IMR-90 (cell line): ENCODE results near the gene GMCL1. TPM values are rescaled to one million over a fixed set of nuclear protein-coding genes. Genes with fewer than 3 reads are reported as not detected.
A peak's percentile ranks its signal among the peaks of the same experiment; 100 is the strongest.

Source experiments
- ATAC-seq: fragments of 200-7000 bp; cut with Tn5 transposase; 2 replicates; pipeline ENCODE4 v1.9.1; 2020; ENCODE audit warnings: low read depth, mild to moderate bottlenecking, moderate library complexity
- BruUV-seq: library from RNA; stranded (reverse); fragments of 400-500 nt; replicated peaks from 2 replicates; lab custom pipeline; 2021; lab: Mats Ljungman, UMichigan
- CTCF ChIA-PET: fragments of 300-600 bp; formaldehyde crosslinking; extraction: SDS; loops from one replicate; lab custom pipeline; 2021; ENCODE audit warnings: antibody characterized with exemption; lab: Yijun Ruan, JAX
- POLR2A ChIA-PET: fragments of 300-600 bp; sonication (Branson Sonifier 250); formaldehyde crosslinking; loops from one replicate; lab custom pipeline; 2022; ENCODE audit warnings: antibody characterized with exemption; ENCODE audit not compliant: unreplicated experiment; lab: Charles Lee
- DNase-seq: peaks from one replicate; pipeline ENCODE4 v3.0.0; 2013
- H2AFZ ChIP-seq: replicated peaks from 2 replicates; pipeline ENCODE3; 2013; ENCODE audit warnings: low read length, mild to moderate bottlenecking; ENCODE audit not compliant: poor library complexity
- H2AK5ac ChIP-seq: 2 replicates; pipeline ENCODE4 v1.6.1; 2013; ENCODE audit warnings: low read depth, low read length, inconsistent platforms
- H2AK9ac ChIP-seq: replicated peaks from 2 replicates; pipeline ENCODE3; 2013; ENCODE audit warnings: mild to moderate bottlenecking, low read depth, low read length, moderate library complexity; ENCODE audit not compliant: poor library complexity
- H2BK120ac ChIP-seq: 2 replicates; pipeline ENCODE4 v1.6.1; 2013; ENCODE audit warnings: low read depth, low read length, inconsistent platforms
- H2BK15ac ChIP-seq: 3 replicates; pipeline ENCODE4 v1.6.1; 2013; ENCODE audit warnings: low read depth, low read length, inconsistent platforms
- H2BK20ac ChIP-seq: 2 replicates; pipeline ENCODE4 v1.6.1; 2013; ENCODE audit warnings: low read depth, mild to moderate bottlenecking, inconsistent platforms, low read length, moderate library complexity
- H2BK5ac ChIP-seq: 2 replicates; pipeline ENCODE4 v1.6.1; 2013; ENCODE audit warnings: mild to moderate bottlenecking, low read depth, low read length, inconsistent platforms; ENCODE audit not compliant: poor library complexity, severe bottlenecking
- H3K14ac ChIP-seq: replicated peaks from 2 replicates; pipeline ENCODE4 v1.6.1; 2013; ENCODE audit warnings: low read depth, low read length, inconsistent platforms
- H3K18ac ChIP-seq: 2 replicates; pipeline ENCODE4 v1.6.1; 2013; ENCODE audit warnings: low read depth, low read length, control low read depth
- H3K23ac ChIP-seq: 2 replicates; pipeline ENCODE4 v1.6.1; 2013; ENCODE audit warnings: low read depth, low read length, inconsistent platforms
- H3K27ac ChIP-seq: 2 replicates; pipeline ENCODE4 v1.5.1; 2013; ENCODE audit warnings: mild to moderate bottlenecking, control low read depth, low read length; ENCODE audit not compliant: insufficient read depth
- H3K27me3 ChIP-seq: 2 replicates; pipeline ENCODE4 v1.6.1; 2013; ENCODE audit warnings: low read length; ENCODE audit not compliant: control insufficient read depth, insufficient read depth
- H3K36me3 ChIP-seq: 2 replicates; pipeline ENCODE4 v1.6.1; 2013; ENCODE audit warnings: low read length, mixed read lengths; ENCODE audit not compliant: control insufficient read depth, insufficient read depth
- H3K4ac ChIP-seq: 2 replicates; pipeline ENCODE4 v1.6.1; 2013; ENCODE audit warnings: low read depth, low read length, inconsistent platforms
- H3K4me1 ChIP-seq: 2 replicates; pipeline ENCODE4 v1.6.1; 2013; ENCODE audit warnings: low read length, mixed read lengths; ENCODE audit not compliant: control insufficient read depth, insufficient read depth
- H3K4me2 ChIP-seq: 2 replicates; pipeline ENCODE4 v1.6.1; 2013; ENCODE audit warnings: low read depth, mild to moderate bottlenecking, control low read depth, low read length, moderate library complexity
- H3K4me3 ChIP-seq: 2 replicates; pipeline ENCODE4 v1.5.1; 2013; ENCODE audit warnings: low read depth, mild to moderate bottlenecking, control low read depth, low read length, moderate library complexity; ENCODE audit not compliant: insufficient read depth
- H3K56ac ChIP-seq: 2 replicates; pipeline ENCODE4 v1.6.1; 2013; ENCODE audit warnings: low read length, inconsistent platforms; ENCODE audit not compliant: insufficient read depth; ENCODE audit errors: extremely low read depth
- H3K79me1 ChIP-seq, 2 experiments: 2 replicates each; pipeline ENCODE4 v1.6.1; 2013; ENCODE audit warnings: low read length in 2 of 2, inconsistent platforms in 1 of 2, low read depth in 1 of 2
- H3K9ac ChIP-seq: 2 replicates; pipeline ENCODE4 v1.6.1; 2013; ENCODE audit warnings: low read depth, low read length, control low read depth
- H3K9me1 ChIP-seq: 2 replicates; pipeline ENCODE4 v1.6.1; 2013; ENCODE audit warnings: low read length, inconsistent platforms; ENCODE audit not compliant: insufficient read depth
- H3K9me3 ChIP-seq: 2 replicates; pipeline ENCODE4 v1.6.1; 2013; ENCODE audit warnings: low read length; ENCODE audit not compliant: control insufficient read depth, insufficient read depth
- H4K20me1 ChIP-seq: 2 replicates; pipeline ENCODE4 v1.6.1; 2013; ENCODE audit warnings: low read length, inconsistent platforms; ENCODE audit not compliant: insufficient read depth
- H4K5ac ChIP-seq: 2 replicates; pipeline ENCODE4 v1.6.1; 2013; ENCODE audit warnings: mild to moderate bottlenecking, low read depth, low read length, control low read depth
- H4K8ac ChIP-seq, 2 experiments: 2 replicates each; pipeline ENCODE4 v1.6.1; 2013; ENCODE audit warnings: low read depth in 2 of 2, low read length in 2 of 2, control low read depth in 1 of 2, inconsistent platforms in 1 of 2
- H4K91ac ChIP-seq: 2 replicates; pipeline ENCODE4 v1.6.1; 2013; ENCODE audit warnings: low read depth, low read length, inconsistent platforms; ENCODE audit not compliant: insufficient read depth
- BHLHE40 ChIP-seq: fragments of 150-350 bp; IDR thresholded peaks from 2 replicates; pipeline ENCODE4 v1.6.1; 2016; ENCODE audit warnings: mild to moderate bottlenecking, low read depth, low read length
- CEBPB ChIP-seq: IDR thresholded peaks from 2 replicates; pipeline ENCODE4 v1.6.1; 2012; ENCODE audit warnings: low read depth, low read length, improper control_type of control experiment
- CHD1 ChIP-seq: IDR thresholded peaks from 2 replicates; pipeline ENCODE4 v1.6.1; 2012; ENCODE audit warnings: low read depth, low read length, improper control_type of control experiment
- FOS ChIP-seq: fragments of 150-350 bp; IDR thresholded peaks from 2 replicates; pipeline ENCODE4 v1.6.1; 2016; ENCODE audit warnings: low read depth, low read length
- MAFK ChIP-seq: IDR thresholded peaks from 2 replicates; pipeline ENCODE4 v1.6.1; 2012; ENCODE audit warnings: low read depth, low read length, improper control_type of control experiment
- MAZ ChIP-seq: IDR thresholded peaks from 2 replicates; pipeline ENCODE4 v1.6.1; 2012; ENCODE audit warnings: low read depth, mild to moderate bottlenecking, low read length, improper control_type of control experiment, moderate library complexity, borderline replicate concordance
- MXI1 ChIP-seq: IDR thresholded peaks from 2 replicates; pipeline ENCODE4 v1.6.1; 2012; ENCODE audit warnings: low read depth, mild to moderate bottlenecking, low read length, moderate library complexity, borderline replicate concordance
- POLR2A ChIP-seq: IDR thresholded peaks from 2 replicates; pipeline ENCODE4 v1.6.1; 2012; ENCODE audit warnings: mild to moderate bottlenecking, low read depth, low read length
- RAD21 ChIP-seq: IDR thresholded peaks from 2 replicates; pipeline ENCODE4 v1.6.1; 2012; ENCODE audit warnings: low read length, improper control_type of control experiment
- RFX5 ChIP-seq: IDR thresholded peaks from 2 replicates; pipeline ENCODE4 v1.8.0; 2012; ENCODE audit warnings: low read depth, mild to moderate bottlenecking, low read length, moderate library complexity
- SMC3 ChIP-seq: fragments of 150-350 bp; IDR thresholded peaks from 2 replicates; pipeline ENCODE4 v1.6.1; 2016; ENCODE audit warnings: low read depth, mild to moderate bottlenecking, antibody characterized with exemption, low read length, moderate library complexity
- WGBS, 2 experiments: methylation state at CpG; one replicate each; pipeline versions ENCODE4 v1.1.5 to v1.1.7; 2013; ENCODE audit warnings: missing lambda C conversion rate in 2 of 2; ENCODE audit not compliant: insufficient read length in 1 of 2; ENCODE audit errors: extremely low coverage in 2 of 2; 5-methylcytosine and 5-hydroxymethylcytosine counted together
- dilution Hi-C: fragments of 300-500 bp; cut with HindIII; formaldehyde crosslinking; loops from one replicate; pipeline ENCODE4 v1.14.3; 2018; ENCODE audit warnings: low sequenced_read_pairs; ENCODE audit not compliant: unreplicated experiment
- in situ Hi-C: fragments of 300-500 bp; cut with MboI; formaldehyde crosslinking; loops from 3 replicates; pipeline ENCODE4 v1.14.3; 2019; ENCODE audit warnings: low sequenced_read_pairs, inconsistent platforms, mixed read lengths
- intact Hi-C: fragments of 100-400 bp; cut with micrococcal nuclease; formaldehyde crosslinking; loops from 2 replicates; pipeline ENCODE4 v1.10.0; 2022
- polyA plus RNA-seq, 3 experiments: library from polyadenylated mRNA; depleted of rRNA; stranded (reverse); fragments of >200 nt; gene quantifications; 2 replicates each; pipeline ENCODE4 v1.2.3, GENCODE V29; 2012; ENCODE audit warnings: low replicate concordance in 1 of 3
- total RNA-seq: library from RNA; depleted of rRNA; stranded (reverse); fragments of >200 nt; gene quantifications from 2 replicates; pipeline ENCODE4 v1.2.3, GENCODE V29; 2012
- TF ChIP-seq, protein P1 (sequence below): fragments of 150-350 bp; IDR thresholded peaks from 2 replicates; pipeline ENCODE4 v1.6.1; 2017; ENCODE audit warnings: mild to moderate bottlenecking, antibody characterized with exemption, low read length, low read depth
- TF ChIP-seq, protein P2 (sequence below): fragments of 150-350 bp; IDR thresholded peaks from 2 replicates; pipeline ENCODE4 v1.6.1; 2016; ENCODE audit warnings: low read depth, mild to moderate bottlenecking, low read length, moderate library complexity, borderline replicate concordance

GMCL1 gene
- total and polyA plus RNA-seq, 2 of the 4 experiments (the other 2 are of a cell fraction), result 2.8 to 3.4 TPM

DNA sequence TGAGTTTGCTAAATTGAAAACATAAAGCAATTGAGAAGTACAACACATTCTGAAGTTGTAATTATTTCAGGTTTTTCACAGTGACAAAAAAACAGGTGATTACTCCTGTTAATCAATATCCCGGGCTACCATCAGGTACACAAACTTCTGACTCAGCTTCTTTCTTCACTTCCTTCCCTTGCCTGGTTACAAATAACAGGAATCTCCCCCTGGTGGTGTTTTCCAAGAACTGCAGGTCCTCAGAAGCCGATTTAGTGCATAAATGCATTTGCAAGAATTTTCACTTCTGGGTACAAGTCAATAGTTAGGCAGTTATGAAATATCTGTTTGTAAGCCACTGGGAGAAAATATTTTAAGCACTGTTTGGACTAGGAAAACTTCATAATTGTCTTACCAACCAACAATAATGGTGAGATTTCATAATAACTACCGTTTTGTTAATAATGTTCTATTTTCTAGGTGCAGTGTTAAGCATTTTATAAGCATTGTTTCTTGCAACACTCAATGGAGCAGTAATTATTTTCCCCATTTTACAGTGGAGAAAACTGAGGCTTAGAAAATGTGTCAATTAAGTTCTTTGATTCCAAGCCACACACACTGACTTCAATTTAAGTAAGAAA lies 12.4 kb upstream of the GMCL1 start (continued):
- TF ChIP-seq RFX5, result no peak
- no peak for TF ChIP-seq CHD1

DNA sequence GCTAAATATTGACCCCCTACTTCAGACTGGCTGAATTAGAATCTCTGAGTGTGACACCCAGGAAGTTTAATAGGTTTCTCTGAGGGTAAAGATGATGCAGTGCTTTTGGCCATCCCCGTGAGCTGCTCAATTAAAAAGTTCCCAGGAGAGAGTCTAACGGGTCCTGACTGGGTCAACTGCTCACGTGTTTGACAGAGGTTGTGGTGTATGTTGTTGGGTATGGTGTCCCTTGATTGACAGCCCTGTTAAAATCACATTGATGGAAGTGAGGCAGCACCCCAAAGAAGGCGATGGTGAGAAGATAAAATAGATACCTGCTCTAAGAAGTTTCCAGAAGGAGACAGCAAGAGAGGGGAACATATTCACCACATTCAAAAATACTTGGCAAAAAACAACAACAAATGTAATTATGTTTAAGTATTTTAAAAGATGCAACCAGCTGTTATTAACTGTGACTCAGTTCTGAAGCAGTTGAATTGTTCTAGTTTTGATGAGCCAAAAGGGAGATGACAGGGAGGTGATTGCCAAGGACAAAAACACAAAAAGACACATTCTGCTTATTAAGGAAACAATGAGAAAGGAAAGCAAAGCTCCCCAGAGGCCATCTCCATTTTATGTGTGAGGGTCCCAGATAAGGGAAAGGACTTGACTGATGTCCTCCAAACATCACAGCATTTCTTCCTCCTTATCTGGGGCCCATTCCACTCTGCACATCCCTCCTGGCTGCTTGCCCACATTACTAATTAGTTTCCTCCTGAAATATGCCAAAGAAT lies 11.5 kb upstream of the GMCL1 start:
- no peaks in the 10 kb centered on the region for H3K27me3 ChIP-seq
- no peak overlapping the region for H2BK120ac ChIP-seq
- no TSS peak for BruUV-seq
- peak overlapping the region; percentile 3; the same call in 1 of the 2 replicates for H3K23ac ChIP-seq
- H3K4me2 ChIP-seq, result no peak overlapping the region
- peak overlapping the region; percentile 42; the same call in 1 of the 2 replicates for H3K9ac ChIP-seq
- no peak overlapping the region for H3K56ac ChIP-seq
- no peak overlapping the region for H2BK5ac ChIP-seq
- H2AK5ac ChIP-seq, result no peak overlapping the region
- H3K27ac ChIP-seq, result no peak overlapping the region
- DNase-seq (no peak), ATAC-seq (no peak)
- no peak overlapping the region for H3K18ac ChIP-seq
- no peak overlapping the region for H2AK9ac ChIP-seq
- no peak overlapping the region for H2AFZ ChIP-seq
- no peak overlapping the region; the same call in 2 of the 3 replicates for H2BK15ac ChIP-seq
- 0 out of 2 replicates have a peak, but pooled peaks cover 3% of the 10 kb centered on the region for H3K4me1 ChIP-seq
- POLR2A ChIA-PET, result no interaction called here
- intact Hi-C loops (loop anchor here (1.0 to 10.0 kb wide), 3 partner anchors 76 to 263 kb away; partner anchors contain the start of gene ANXA4), in situ Hi-C loops (loop anchor here (5.0 to 10.0 kb wide), 2 partner anchors 91 to 253 kb away; no protein-coding TSS in a partner anchor), dilution Hi-C loops (no loop called here)
- no peaks in the 10 kb centered on the region for H3K79me1 ChIP-seq
- CTCF ChIA-PET, result interaction anchor here (0.7 to 6.7 kb wide), 3 partner anchors 28 to 93 kb away, joined by 5 to 114 read pairs (median 8); no protein-coding TSS in a partner anchor
- H3K4me3 ChIP-seq, result no peak overlapping the region
- H3K36me3 ChIP-seq, result peaks cover 17% of the 10 kb centered on the region
- WGBS, 2 experiments, result no CpG with 5 or more reads among the region's 4 CpGs
- H3K4ac ChIP-seq, result no peak overlapping the region
- no peaks in the 10 kb centered on the region for H4K20me1 ChIP-seq
- H3K14ac ChIP-seq, result no peak overlapping the region
- no peak overlapping the region for H4K91ac ChIP-seq
- no peak overlapping the region for H2BK20ac ChIP-seq
- H4K5ac ChIP-seq, result no peak overlapping the region
- H3K9me3 ChIP-seq, result no peaks in the 10 kb centered on the region
- H3K9me1 ChIP-seq, result no peaks in the 10 kb centered on the region
- no peak overlapping the region for H4K8ac ChIP-seq
- no peak for TF ChIP-seq MAZ
- no peak for TF ChIP-seq CEBPB
- TF ChIP-seq, protein P1, sequence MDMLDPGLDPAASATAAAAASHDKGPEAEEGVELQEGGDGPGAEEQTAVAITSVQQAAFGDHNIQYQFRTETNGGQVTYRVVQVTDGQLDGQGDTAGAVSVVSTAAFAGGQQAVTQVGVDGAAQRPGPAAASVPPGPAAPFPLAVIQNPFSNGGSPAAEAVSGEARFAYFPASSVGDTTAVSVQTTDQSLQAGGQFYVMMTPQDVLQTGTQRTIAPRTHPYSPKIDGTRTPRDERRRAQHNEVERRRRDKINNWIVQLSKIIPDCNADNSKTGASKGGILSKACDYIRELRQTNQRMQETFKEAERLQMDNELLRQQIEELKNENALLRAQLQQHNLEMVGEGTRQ, result no peak
- no peak for TF ChIP-seq RFX5
- TF ChIP-seq BHLHE40, result no peak
- no peak for TF ChIP-seq MXI1
- no peak for TF ChIP-seq POLR2A
- TF ChIP-seq MAFK, result no peak
- TF ChIP-seq FOS, result no peak
- no peak for TF ChIP-seq RAD21
- TF ChIP-seq SMC3, result no peak
- TF ChIP-seq, protein P2, sequence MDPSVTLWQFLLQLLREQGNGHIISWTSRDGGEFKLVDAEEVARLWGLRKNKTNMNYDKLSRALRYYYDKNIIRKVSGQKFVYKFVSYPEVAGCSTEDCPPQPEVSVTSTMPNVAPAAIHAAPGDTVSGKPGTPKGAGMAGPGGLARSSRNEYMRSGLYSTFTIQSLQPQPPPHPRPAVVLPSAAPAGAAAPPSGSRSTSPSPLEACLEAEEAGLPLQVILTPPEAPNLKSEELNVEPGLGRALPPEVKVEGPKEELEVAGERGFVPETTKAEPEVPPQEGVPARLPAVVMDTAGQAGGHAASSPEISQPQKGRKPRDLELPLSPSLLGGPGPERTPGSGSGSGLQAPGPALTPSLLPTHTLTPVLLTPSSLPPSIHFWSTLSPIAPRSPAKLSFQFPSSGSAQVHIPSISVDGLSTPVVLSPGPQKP, result no peak
